Upper lobe of left lung (tissue), 4 donors: ENCODE measurements around the gene FAM118B.

Experiments
- POLR2A ChIP-seq, 4 donors: fragments of 450-650 bp; IDR thresholded peaks; one replicate each; pipeline ENCODE4 v1.5.1; 2016 to 2017; ENCODE audit warnings: antibody characterized with exemption in 4 of 4, mild to moderate bottlenecking in 2 of 4
- POLR2AphosphoS5 ChIP-seq, 2 donors: sonication (generic); formaldehyde crosslinking; IDR thresholded peaks; one replicate each; pipeline ENCODE4 v1.5.1; 2017; ENCODE audit warnings: antibody characterized with exemption in 2 of 2
- TF ChIP-seq, protein P1 (sequence below), 6 experiments: fragments of 450-650 bp in 4 of 6; fragments of 200-600 bp in 2 of 6; sonication (generic) in 2 of 6; IDR thresholded peaks; one replicate each; pipeline ENCODE4 v1.5.1; 2016 to 2019; ENCODE audit warnings: antibody characterized with exemption in 6 of 6

DNA sequence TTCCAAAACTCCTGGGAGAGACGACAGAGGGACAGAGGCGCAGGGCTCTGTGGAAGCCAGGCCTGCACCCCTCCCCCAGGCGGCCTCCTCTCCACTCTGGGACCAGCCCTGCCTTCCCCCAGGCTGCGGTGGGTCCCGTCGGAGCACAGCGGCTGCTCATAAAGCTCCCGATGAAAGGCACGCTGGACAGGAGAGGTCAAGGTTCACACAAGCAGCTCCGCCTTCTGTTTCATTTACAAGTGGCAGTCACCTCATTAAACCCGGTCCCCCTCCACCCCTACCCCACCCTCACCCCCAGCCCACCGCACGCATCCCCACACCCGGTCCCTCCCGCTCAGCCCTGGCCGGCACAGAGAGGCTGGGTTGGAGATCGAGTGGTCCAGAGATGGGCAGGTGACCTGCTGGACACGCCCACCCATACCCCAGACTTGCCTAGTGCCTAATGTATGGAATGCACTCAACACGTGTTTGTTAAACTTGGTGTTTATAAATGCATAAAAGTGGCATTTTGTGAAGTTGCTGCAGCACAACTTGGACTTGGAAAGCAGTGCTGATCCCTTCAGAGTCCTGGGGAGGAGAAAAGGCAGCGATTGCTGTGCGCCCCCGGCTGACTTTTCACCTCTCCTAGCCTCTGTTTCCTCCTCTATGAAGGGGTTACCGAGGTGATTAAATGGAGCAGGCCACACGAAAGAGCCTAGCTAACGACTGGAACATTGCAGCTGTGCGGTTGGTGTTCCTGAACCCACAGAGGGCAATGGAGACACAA is 26.1 kb upstream of the FAM118B start:
- TF ChIP-seq, protein P1, sequence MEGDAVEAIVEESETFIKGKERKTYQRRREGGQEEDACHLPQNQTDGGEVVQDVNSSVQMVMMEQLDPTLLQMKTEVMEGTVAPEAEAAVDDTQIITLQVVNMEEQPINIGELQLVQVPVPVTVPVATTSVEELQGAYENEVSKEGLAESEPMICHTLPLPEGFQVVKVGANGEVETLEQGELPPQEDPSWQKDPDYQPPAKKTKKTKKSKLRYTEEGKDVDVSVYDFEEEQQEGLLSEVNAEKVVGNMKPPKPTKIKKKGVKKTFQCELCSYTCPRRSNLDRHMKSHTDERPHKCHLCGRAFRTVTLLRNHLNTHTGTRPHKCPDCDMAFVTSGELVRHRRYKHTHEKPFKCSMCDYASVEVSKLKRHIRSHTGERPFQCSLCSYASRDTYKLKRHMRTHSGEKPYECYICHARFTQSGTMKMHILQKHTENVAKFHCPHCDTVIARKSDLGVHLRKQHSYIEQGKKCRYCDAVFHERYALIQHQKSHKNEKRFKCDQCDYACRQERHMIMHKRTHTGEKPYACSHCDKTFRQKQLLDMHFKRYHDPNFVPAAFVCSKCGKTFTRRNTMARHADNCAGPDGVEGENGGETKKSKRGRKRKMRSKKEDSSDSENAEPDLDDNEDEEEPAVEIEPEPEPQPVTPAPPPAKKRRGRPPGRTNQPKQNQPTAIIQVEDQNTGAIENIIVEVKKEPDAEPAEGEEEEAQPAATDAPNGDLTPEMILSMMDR (IDR thresholded peaks at IDR 0.05): no peak
- no peak for TF ChIP-seq POLR2AphosphoS5 (IDR thresholded peaks at IDR 0.05)
- TF ChIP-seq POLR2A (IDR thresholded peaks at IDR 0.05): no peak
